ENCODE measurements around the gene ABCB6. TPM values are rescaled to one million over a fixed set of nuclear protein-coding genes. Genes with fewer than 3 reads are reported as not detected.

The ABCB6 gene
- total and polyA plus RNA-seq, 2 experiments from 2014 or later = 21.8 to 25.3 TPM

GRCh38 chr2:219250049-219250781, 31.5 kb upstream of the ABCB6 start:
- Histone ChIP-seq H3K9me2 (ENCODE audit: insufficient read depth) (no peaks in the 10 kb centered on the region), H4K20me1 (ENCODE audit: insufficient read depth) (no peaks in the 10 kb centered on the region), H3K36me3 (ENCODE audit: low read depth) (no peaks in the 10 kb centered on the region), H2AFZ (no peak overlapping the region), H3K4me3 (no peak overlapping the region; the same call in 1 of the 2 replicates), H3K9me3 (ENCODE audit: low read depth) (no peaks in the 10 kb centered on the region), H3K4me2 (ENCODE audit: unreplicated experiment) (peak overlapping the region; percentile 80), H3K27me3 (replicated peaks; ENCODE audit: insufficient read depth) (no peaks in the 10 kb centered on the region), H3K79me2 (ENCODE audit: insufficient read depth) (peaks cover 22% of the 10 kb centered on the region), H3K9ac (peak overlapping the region; percentile 66), H3K27ac (peak overlapping the region; percentile 89), H3K4me1 (ENCODE audit: insufficient read depth) (peaks cover 49% of the 10 kb centered on the region), H3F3A (ENCODE audit: insufficient read depth) (peaks cover 50% of the 10 kb centered on the region)
- TF ChIP-seq EZH2 (IDR thresholded peaks at IDR 0.05; ENCODE audit: insufficient read depth, poor library complexity, severe bottlenecking) = no peak
- no peak for TF ChIP-seq EZH2phosphoT487 (IDR thresholded peaks at IDR 0.05; ENCODE audit: insufficient read depth, low read depth)
- DNase-seq = peak; percentile 33
- in situ Hi-C loops (cut with MboI) = no loop called here
- 80 to 83% methylated on average over 22 of the region's 22 CpGs for WGBS, 2 experiments (ENCODE audit: low coverage in 1 of 2, low lambda C conversion rate in 2 of 2, missing lambda C conversion rate in 2 of 2)

GRCh38 chr2:219249203-219249980, 30.6 kb upstream of the ABCB6 start:
- Histone ChIP-seq H3F3A (ENCODE audit: insufficient read depth) (peaks cover 43% of the 10 kb centered on the region), H2AFZ (0 out of 2 replicates have a peak overlapping the region, but pooled peaks have one; percentile 2), H3K4me1 (ENCODE audit: insufficient read depth) (peaks cover 54% of the 10 kb centered on the region), H3K36me3 (ENCODE audit: low read depth) (no peaks in the 10 kb centered on the region), H3K4me3 (peak overlapping the region; percentile 28; the same call in 1 of the 2 replicates), H3K9me2 (ENCODE audit: insufficient read depth) (no peaks in the 10 kb centered on the region), H3K27me3 (replicated peaks; ENCODE audit: insufficient read depth) (no peaks in the 10 kb centered on the region), H3K27ac (peak overlapping the region; percentile 89), H3K9ac (peak overlapping the region; percentile 66), H3K4me2 (ENCODE audit: unreplicated experiment) (peak overlapping the region; percentile 80), H3K9me3 (ENCODE audit: low read depth) (no peaks in the 10 kb centered on the region), H4K20me1 (ENCODE audit: insufficient read depth) (no peaks in the 10 kb centered on the region), H3K79me2 (ENCODE audit: insufficient read depth) (peaks cover 30% of the 10 kb centered on the region)
- in situ Hi-C loops (cut with MboI) = no loop called here
- peak; percentile 92 for DNase-seq
- 20 to 22% methylated on average over 7 of the region's 7 CpGs for WGBS, 2 experiments (ENCODE audit: low coverage in 1 of 2, low lambda C conversion rate in 2 of 2, missing lambda C conversion rate in 2 of 2)
- TF ChIP-seq EZH2phosphoT487 (IDR thresholded peaks at IDR 0.05; ENCODE audit: insufficient read depth, low read depth) (no peak), EZH2 (IDR thresholded peaks at IDR 0.05; ENCODE audit: insufficient read depth, poor library complexity, severe bottlenecking) (no peak)

- H3K4me1 ChIP-seq (ENCODE audit: insufficient read depth) = peaks cover 56% of the 10 kb centered on the region
- no peaks in the 10 kb centered on the region for H3K27me3 ChIP-seq (replicated peaks; ENCODE audit: insufficient read depth)
- no peak overlapping the region for H2AFZ ChIP-seq
- peak overlapping the region; percentile 89 for H3K27ac ChIP-seq
- H3K9me3 ChIP-seq (ENCODE audit: low read depth) = no peaks in the 10 kb centered on the region
- no peaks in the 10 kb centered on the region for H3K36me3 ChIP-seq (ENCODE audit: low read depth)
- H4K20me1 ChIP-seq (ENCODE audit: insufficient read depth) = no peaks in the 10 kb centered on the region
- no peaks in the 10 kb centered on the region for H3K9me2 ChIP-seq (ENCODE audit: insufficient read depth)
- H3K4me2 ChIP-seq (ENCODE audit: unreplicated experiment) = peak overlapping the region; percentile 80
- in situ Hi-C loops (cut with MboI) = no loop called here
- peak overlapping the region; percentile 66 for H3K9ac ChIP-seq
- peak overlapping the region; percentile 28; the same call in 1 of the 2 replicates for H3K4me3 ChIP-seq
- H3F3A ChIP-seq (ENCODE audit: insufficient read depth) = peaks cover 43% of the 10 kb centered on the region
- peaks cover 34% of the 10 kb centered on the region for H3K79me2 ChIP-seq (ENCODE audit: insufficient read depth)
- WGBS, 2 experiments (ENCODE audit: low coverage in 1 of 2, low lambda C conversion rate in 2 of 2, missing lambda C conversion rate in 2 of 2) = 68 to 77% methylated on average over 2 of the region's 2 CpGs
- TF ChIP-seq EZH2phosphoT487 (IDR thresholded peaks at IDR 0.05; ENCODE audit: insufficient read depth, low read depth) = no peak
- no peak for TF ChIP-seq EZH2 (IDR thresholded peaks at IDR 0.05; ENCODE audit: insufficient read depth, poor library complexity, severe bottlenecking)
- DNase-seq = peak; percentile 24
Measured at GRCh38 chr2:219248845-219249202, 30.1 kb upstream of the ABCB6 start.

- H3K9ac ChIP-seq = no peak overlapping the region
- H4K20me1 ChIP-seq (ENCODE audit: insufficient read depth) = no peaks in the 10 kb centered on the region
- no peaks in the 10 kb centered on the region for H3K36me3 ChIP-seq (ENCODE audit: low read depth)
- peaks cover 43% of the 10 kb centered on the region for H3F3A ChIP-seq (ENCODE audit: insufficient read depth)
- TF ChIP-seq EZH2 (IDR thresholded peaks at IDR 0.05; ENCODE audit: insufficient read depth, poor library complexity, severe bottlenecking) (no peak), EZH2phosphoT487 (IDR thresholded peaks at IDR 0.05; ENCODE audit: insufficient read depth, low read depth) (no peak)
- peak overlapping the region; percentile 89 for H3K27ac ChIP-seq
- H3K79me2 ChIP-seq (ENCODE audit: insufficient read depth) = peaks cover 34% of the 10 kb centered on the region
- no peak overlapping the region for H3K4me3 ChIP-seq
- no peak overlapping the region for H2AFZ ChIP-seq
- no peaks in the 10 kb centered on the region for H3K9me2 ChIP-seq (ENCODE audit: insufficient read depth)
- H3K27me3 ChIP-seq (replicated peaks; ENCODE audit: insufficient read depth) = no peaks in the 10 kb centered on the region
- no peak for DNase-seq
- in situ Hi-C loops (cut with MboI) = no loop called here
- no peaks in the 10 kb centered on the region for H3K9me3 ChIP-seq (ENCODE audit: low read depth)
- 92 to 96% methylated on average over 17 of the region's 17 CpGs for WGBS, 2 experiments (ENCODE audit: low coverage in 1 of 2, low lambda C conversion rate in 2 of 2, missing lambda C conversion rate in 2 of 2)
- no peak overlapping the region for H3K4me2 ChIP-seq (ENCODE audit: unreplicated experiment)
- H3K4me1 ChIP-seq (ENCODE audit: insufficient read depth) = peaks cover 49% of the 10 kb centered on the region
Measured at GRCh38 chr2:219247678-219248642, 29.2 kb upstream of the ABCB6 start.

All from GM23248 (cell line).